Lower lobe of right lung (tissue), 2 donors: ENCODE measurements around the gene MATR3. TPM values are rescaled to one million over a fixed set of nuclear protein-coding genes. Genes with fewer than 3 reads are reported as not detected.
"Not testable (repeated sequence)": the region's sequence is repeated elsewhere in the genome, so short reads cannot be mapped to it uniquely, and the experiment has no call there.

ENCODE experiments used
- ATAC-seq, 2 donors: fragments of 200-7000 bp; cut with Tn5 transposase; one replicate each; pipeline ENCODE4 v1.9.1; 2020 to 2022; ENCODE audit warnings: mild to moderate bottlenecking in 2 of 2, moderate library complexity in 2 of 2
- DNase-seq: peaks from one replicate; pipeline ENCODE4 v3.0.0-alpha.2; 2020
- H3K27ac ChIP-seq: fragments of 200-600 bp; one replicate; pipeline ENCODE4 v1.8.0; 2022
- H3K27me3 ChIP-seq: fragments of 200-600 bp; one replicate; pipeline ENCODE4 v1.8.0; 2022; ENCODE audit warnings: low read depth
- H3K36me3 ChIP-seq: fragments of 200-600 bp; one replicate; pipeline ENCODE4 v1.8.0; 2022; ENCODE audit warnings: mild to moderate bottlenecking
- H3K4me1 ChIP-seq: fragments of 200-600 bp; one replicate; pipeline ENCODE4 v1.8.0; 2022
- H3K4me3 ChIP-seq: fragments of 200-600 bp; one replicate; pipeline ENCODE4 v1.8.0; 2022; ENCODE audit warnings: mild to moderate bottlenecking
- H3K9me3 ChIP-seq: fragments of 200-600 bp; one replicate; pipeline ENCODE4 v1.8.0; 2022
- intact Hi-C: fragments of 100-400 bp; cut with DNase I; formaldehyde crosslinking; loops from one replicate; pipeline ENCODE4 v1.11.0; 2022
- total RNA-seq: library from RNA; stranded (reverse); fragmentation: NEBNext Ultra II Directional; extraction: Animal tissue kit (Norgen Biotek cat#: 25700); gene quantifications from one replicate; pipeline ENCODE4 v1.2.1, GENCODE V29; 2021
- TF ChIP-seq, protein P1 (sequence below): fragments of 200-600 bp; IDR thresholded peaks from one replicate; pipeline ENCODE4 v1.8.0; 2022; ENCODE audit warnings: antibody characterized with exemption, mild to moderate bottlenecking
- donor health status: DM: no; HTN: yes; CAD: no; lungs with severe emphysema.

MATR3 gene
- total RNA-seq, 1 donor from 2014 or later = 176 TPM

DNA sequence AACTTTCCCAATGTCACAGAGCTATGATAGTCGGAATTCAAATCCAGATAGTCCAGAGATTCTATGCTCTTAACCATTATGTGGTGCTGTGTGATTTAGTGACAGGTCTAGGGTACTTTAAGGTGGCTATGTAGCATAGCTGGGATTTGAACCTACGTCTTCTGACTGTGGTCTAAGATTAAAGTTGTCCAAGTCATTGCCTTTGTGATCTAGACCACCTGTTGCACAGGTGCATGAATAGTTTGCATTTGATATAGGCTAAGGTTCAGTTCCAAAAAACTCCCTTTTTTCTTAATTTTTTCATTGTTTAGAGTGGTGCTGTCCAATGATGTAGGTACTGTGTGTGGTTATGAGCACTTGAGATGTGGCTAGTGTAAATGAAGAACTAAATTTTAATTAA lies 50.6 kb downstream of the MATR3 start:
- H3K4me3 ChIP-seq = peak overlapping the region; percentile 83
- DNase-seq (no peak), ATAC-seq (no peak)
- H3K9me3 ChIP-seq = no peaks in the 10 kb centered on the region
- H3K27me3 ChIP-seq = no peaks in the 10 kb centered on the region
- TF ChIP-seq, protein P1, sequence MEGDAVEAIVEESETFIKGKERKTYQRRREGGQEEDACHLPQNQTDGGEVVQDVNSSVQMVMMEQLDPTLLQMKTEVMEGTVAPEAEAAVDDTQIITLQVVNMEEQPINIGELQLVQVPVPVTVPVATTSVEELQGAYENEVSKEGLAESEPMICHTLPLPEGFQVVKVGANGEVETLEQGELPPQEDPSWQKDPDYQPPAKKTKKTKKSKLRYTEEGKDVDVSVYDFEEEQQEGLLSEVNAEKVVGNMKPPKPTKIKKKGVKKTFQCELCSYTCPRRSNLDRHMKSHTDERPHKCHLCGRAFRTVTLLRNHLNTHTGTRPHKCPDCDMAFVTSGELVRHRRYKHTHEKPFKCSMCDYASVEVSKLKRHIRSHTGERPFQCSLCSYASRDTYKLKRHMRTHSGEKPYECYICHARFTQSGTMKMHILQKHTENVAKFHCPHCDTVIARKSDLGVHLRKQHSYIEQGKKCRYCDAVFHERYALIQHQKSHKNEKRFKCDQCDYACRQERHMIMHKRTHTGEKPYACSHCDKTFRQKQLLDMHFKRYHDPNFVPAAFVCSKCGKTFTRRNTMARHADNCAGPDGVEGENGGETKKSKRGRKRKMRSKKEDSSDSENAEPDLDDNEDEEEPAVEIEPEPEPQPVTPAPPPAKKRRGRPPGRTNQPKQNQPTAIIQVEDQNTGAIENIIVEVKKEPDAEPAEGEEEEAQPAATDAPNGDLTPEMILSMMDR = no peak
- intact Hi-C loops = no loop called here
- H3K4me1 ChIP-seq = peaks cover 41% of the 10 kb centered on the region
- H3K27ac ChIP-seq = no peak overlapping the region
- peaks cover 13% of the 10 kb centered on the region for H3K36me3 ChIP-seq

DNA sequence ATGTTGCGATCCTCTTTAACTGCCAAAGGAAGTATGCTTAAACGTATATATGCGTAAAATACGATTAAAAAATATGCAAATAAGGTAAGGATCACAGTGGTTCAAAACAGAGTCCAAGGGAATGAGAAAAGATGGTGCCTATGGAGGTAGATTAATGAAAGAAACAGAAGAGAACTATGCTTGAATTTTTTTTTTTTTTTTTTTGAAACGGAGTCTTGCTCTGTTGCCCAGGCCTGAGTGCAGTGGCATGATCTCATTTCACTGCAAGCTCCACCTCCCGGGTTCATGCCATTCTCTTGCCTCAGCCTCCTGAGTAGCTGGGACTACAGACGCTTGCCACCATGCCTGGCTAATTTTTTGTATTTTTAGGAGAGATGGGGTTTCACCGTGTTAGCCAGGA lies 51.9 kb downstream of the MATR3 start:
- DNase-seq, ATAC-seq, H3K27ac ChIP-seq, H3K4me3 ChIP-seq, H3K27me3 ChIP-seq, intact Hi-C loops, H3K9me3 ChIP-seq: not testable (repeated sequence)
- H3K36me3 ChIP-seq = peaks cover 18% of the 10 kb centered on the region
- peaks cover 47% of the 10 kb centered on the region for H3K4me1 ChIP-seq

DNA sequence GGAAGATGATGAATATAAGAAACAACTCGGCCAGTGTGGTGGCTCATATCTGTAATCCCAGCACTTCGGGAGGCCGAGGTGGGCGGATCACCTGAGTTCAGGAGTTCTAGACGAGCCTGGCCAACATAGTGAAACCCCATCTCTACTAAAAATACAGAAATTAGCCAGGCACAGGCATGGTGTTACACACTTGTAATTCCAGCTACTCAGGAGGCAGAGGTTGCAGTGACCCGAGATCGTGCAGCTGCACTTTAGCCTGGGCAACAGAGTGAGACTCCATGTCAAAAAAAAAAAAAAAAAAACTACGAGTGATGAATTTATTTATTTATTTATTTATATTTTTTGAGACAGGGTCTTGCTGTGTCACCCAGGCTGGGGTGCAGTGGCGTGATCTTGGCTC lies 54.3 kb downstream of the MATR3 start:
- H3K27me3 ChIP-seq, ATAC-seq, H3K9me3 ChIP-seq, DNase-seq, H3K4me3 ChIP-seq, intact Hi-C loops, H3K27ac ChIP-seq: not testable (repeated sequence)
- Histone ChIP-seq H3K4me1 (peaks cover 36% of the 10 kb centered on the region), H3K36me3 (peaks cover 18% of the 10 kb centered on the region)

DNA sequence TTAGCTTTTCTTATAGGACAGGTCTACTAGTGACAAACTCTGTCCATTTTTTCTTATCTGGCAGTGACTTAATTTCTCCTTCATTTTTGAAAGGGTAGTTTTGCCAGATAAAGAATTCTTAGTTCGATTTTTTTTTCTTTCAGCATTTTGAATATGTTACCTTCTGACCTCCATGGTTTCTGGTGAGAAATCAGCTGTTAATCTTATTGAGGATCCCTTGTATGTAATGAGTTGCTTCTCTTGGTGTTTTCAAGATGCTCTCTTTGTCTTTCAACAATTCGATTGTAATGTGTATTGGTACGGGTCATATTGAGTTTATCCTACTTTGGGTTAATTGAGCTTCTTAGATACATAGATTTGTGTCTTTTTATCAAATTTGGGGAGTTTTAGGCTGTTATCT lies 60.6 kb downstream of the MATR3 start:
- H3K4me3 ChIP-seq = no peak overlapping the region
- peaks cover 24% of the 10 kb centered on the region for H3K4me1 ChIP-seq
- no peak for ATAC-seq
- peaks cover 9% of the 10 kb centered on the region for H3K36me3 ChIP-seq
- intact Hi-C loops = no loop called here
- no peaks in the 10 kb centered on the region for H3K27me3 ChIP-seq
- no peaks in the 10 kb centered on the region for H3K9me3 ChIP-seq
- H3K27ac ChIP-seq = no peak overlapping the region
- no peak for DNase-seq
- TF ChIP-seq, protein P1 = no peak

DNA sequence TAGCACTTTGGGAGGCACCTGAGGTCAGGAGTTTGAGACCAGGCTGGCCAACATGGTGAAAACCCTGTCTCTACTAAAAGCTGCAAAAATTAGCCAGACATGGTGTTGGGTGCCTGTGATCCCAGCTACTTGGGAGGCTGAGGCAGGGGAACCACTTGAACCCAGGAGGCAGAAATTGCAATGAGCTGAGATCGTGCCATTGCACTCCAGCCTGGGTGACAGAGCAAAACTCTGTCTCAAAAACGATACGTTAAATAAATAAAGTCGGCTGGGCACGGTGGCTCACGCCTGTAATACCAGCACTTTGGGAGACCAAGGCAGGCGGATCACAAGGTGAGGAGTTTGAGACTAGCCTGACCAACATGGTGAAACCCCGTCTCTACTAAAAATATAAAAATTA lies 62.4 kb downstream of the MATR3 start:
- ATAC-seq, H3K36me3 ChIP-seq, DNase-seq, H3K9me3 ChIP-seq, H3K27me3 ChIP-seq, H3K27ac ChIP-seq, intact Hi-C loops, H3K4me3 ChIP-seq: not testable (repeated sequence)
- peaks cover 18% of the 10 kb centered on the region for H3K4me1 ChIP-seq

DNA sequence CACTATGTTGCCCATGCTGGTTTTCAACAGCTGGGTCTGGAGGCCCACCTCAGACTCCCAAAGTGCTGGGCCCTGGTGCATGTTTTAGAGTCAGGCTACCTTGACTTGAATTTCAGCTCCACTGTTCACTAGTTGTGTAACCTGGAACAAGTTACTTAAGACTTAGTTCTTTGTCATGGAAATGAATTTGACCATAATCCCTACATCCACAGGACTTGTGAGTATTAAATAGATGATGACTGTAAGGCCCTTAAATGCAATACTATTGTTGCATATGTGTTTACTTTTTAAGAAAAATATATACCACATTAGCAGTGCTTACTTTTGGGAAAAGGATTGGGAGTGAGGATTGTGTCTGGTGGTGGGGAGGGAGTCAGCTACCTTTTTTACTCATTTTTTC lies 64.5 kb downstream of the MATR3 start:
- no peak for ATAC-seq
- no peaks in the 10 kb centered on the region for H3K27me3 ChIP-seq

DNA sequence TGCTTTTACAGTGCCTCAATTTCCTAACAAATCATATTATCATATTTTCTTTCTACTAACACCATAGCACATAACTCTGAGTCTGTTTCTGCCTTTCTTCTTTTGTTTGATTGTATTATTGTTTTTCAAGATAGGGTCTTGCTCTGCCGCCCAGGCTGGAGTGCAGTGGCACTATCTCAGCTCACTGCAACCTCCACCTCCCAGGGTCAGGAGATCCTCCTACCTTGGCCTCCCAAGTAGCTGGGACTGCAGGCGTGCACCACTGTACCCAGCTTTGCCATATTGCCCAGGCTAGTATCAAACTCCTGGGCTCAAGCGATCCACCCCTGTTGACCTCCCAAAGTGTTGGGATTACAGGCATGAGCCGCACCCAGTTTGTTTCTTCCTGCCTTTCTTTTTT lies 66.8 kb downstream of the MATR3 start:
- ATAC-seq (no peak), DNase-seq (no peak)
- Histone ChIP-seq H3K4me3 (no peak overlapping the region), H3K4me1 (peaks cover 18% of the 10 kb centered on the region), H3K9me3 (no peaks in the 10 kb centered on the region), H3K27ac (no peak overlapping the region), H3K36me3 (peaks cover 28% of the 10 kb centered on the region), H3K27me3 (no peaks in the 10 kb centered on the region)
- TF ChIP-seq, protein P1 = no peak
- intact Hi-C loops = no loop called here

More for the DNA sequence above, 64.5 kb downstream of the MATR3 start:
- Histone ChIP-seq H3K4me3 (no peak overlapping the region), H3K27ac (no peak overlapping the region), H3K9me3 (no peaks in the 10 kb centered on the region), H3K4me1 (peaks cover 18% of the 10 kb centered on the region), H3K36me3 (peaks cover 8% of the 10 kb centered on the region)
- TF ChIP-seq, protein P1 = no peak
- intact Hi-C loops = no loop called here
- no peak for DNase-seq
